ENCODE results near the gene CNTN4.

Gene CNTN4

DNA sequence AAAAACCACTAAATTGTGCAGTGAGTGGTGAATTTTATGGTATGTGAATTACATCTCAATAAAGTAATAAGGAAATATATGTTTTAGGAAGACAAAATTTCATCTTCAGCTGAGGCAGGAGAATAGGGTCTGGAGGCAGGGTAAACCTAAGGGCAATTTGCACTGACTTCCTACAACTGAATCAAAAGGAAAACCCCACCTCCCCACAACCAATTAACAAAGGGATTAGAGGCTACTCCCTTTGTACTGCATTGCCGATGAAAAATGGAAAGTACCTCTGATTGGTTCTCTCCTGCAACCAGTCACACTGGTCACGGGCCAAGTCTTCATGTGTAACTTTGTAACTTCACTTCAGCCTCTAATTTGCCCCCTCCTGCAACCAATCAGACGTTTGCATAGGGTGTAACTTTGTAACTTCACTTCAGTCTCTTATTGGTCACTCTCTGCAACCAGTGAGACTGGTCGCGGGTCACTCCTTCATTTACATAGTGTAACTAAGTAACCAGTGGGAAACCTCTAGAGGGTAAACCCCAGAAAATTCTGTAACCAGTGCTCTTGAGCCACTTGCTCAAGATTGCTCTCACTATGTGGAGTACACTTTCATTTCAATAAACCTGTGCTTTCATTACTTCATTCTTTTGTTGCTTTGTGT is 244.5 kb downstream of the CNTN4 start:
- H3K4me1 ChIP-seq (ENCODE audit: low read depth, poor library complexity, severe bottlenecking) = no peaks in the 10 kb centered on the region
- H3K4me3 ChIP-seq (IDR thresholded peaks at IDR 0.05; ENCODE audit: insufficient read depth, low read depth, low read length) = no peak overlapping the region
- no peaks in the 10 kb centered on the region for H3K36me3 ChIP-seq (ENCODE audit: insufficient read depth)
- TF ChIP-seq, protein P1, sequence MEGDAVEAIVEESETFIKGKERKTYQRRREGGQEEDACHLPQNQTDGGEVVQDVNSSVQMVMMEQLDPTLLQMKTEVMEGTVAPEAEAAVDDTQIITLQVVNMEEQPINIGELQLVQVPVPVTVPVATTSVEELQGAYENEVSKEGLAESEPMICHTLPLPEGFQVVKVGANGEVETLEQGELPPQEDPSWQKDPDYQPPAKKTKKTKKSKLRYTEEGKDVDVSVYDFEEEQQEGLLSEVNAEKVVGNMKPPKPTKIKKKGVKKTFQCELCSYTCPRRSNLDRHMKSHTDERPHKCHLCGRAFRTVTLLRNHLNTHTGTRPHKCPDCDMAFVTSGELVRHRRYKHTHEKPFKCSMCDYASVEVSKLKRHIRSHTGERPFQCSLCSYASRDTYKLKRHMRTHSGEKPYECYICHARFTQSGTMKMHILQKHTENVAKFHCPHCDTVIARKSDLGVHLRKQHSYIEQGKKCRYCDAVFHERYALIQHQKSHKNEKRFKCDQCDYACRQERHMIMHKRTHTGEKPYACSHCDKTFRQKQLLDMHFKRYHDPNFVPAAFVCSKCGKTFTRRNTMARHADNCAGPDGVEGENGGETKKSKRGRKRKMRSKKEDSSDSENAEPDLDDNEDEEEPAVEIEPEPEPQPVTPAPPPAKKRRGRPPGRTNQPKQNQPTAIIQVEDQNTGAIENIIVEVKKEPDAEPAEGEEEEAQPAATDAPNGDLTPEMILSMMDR (conservative IDR thresholded peaks at IDR 0.05; ENCODE audit: low read depth, low read length) = no peak
- no peak overlapping the region for H2AFZ ChIP-seq (ENCODE audit: low read depth)
- no peaks in the 10 kb centered on the region for H4K20me1 ChIP-seq (ENCODE audit: insufficient read depth)
- H3K27ac ChIP-seq = no peak overlapping the region
- H3K4me2 ChIP-seq = no peak overlapping the region
- no peak overlapping the region for H3K9ac ChIP-seq
- H3K27me3 ChIP-seq (ENCODE audit: insufficient read depth, low read depth) = no peaks in the 10 kb centered on the region
- no peaks in the 10 kb centered on the region for H3K79me2 ChIP-seq (ENCODE audit: insufficient read depth, low read depth)

GRCh38 chr3:2352134-2352762 is 253.6 kb downstream of the CNTN4 start:
- Histone ChIP-seq H2AFZ (ENCODE audit: low read depth) (no peak overlapping the region), H3K4me2 (no peak overlapping the region), H3K4me1 (ENCODE audit: low read depth, poor library complexity, severe bottlenecking) (no peaks in the 10 kb centered on the region), H3K9ac (no peak overlapping the region), H3K27ac (no peak overlapping the region), H3K4me3 (IDR thresholded peaks at IDR 0.05; ENCODE audit: insufficient read depth, low read depth, low read length) (no peak overlapping the region), H3K79me2 (ENCODE audit: insufficient read depth, low read depth) (no peaks in the 10 kb centered on the region), H3K36me3 (ENCODE audit: insufficient read depth) (no peaks in the 10 kb centered on the region), H3K27me3 (ENCODE audit: insufficient read depth, low read depth) (no peaks in the 10 kb centered on the region), H4K20me1 (ENCODE audit: insufficient read depth) (no peaks in the 10 kb centered on the region)
- TF ChIP-seq, protein P1 (conservative IDR thresholded peaks at IDR 0.05; ENCODE audit: low read depth, low read length) = no peak

- TF ChIP-seq, protein P1 (conservative IDR thresholded peaks at IDR 0.05; ENCODE audit: low read depth, low read length) = no peak
- Histone ChIP-seq H3K27me3 (ENCODE audit: insufficient read depth, low read depth) (no peaks in the 10 kb centered on the region), H2AFZ (ENCODE audit: low read depth) (no peak overlapping the region), H3K9ac (no peak overlapping the region), H3K4me1 (ENCODE audit: low read depth, poor library complexity, severe bottlenecking) (no peaks in the 10 kb centered on the region), H3K27ac (no peak overlapping the region), H3K4me3 (IDR thresholded peaks at IDR 0.05; ENCODE audit: insufficient read depth, low read depth, low read length) (no peak overlapping the region), H3K36me3 (ENCODE audit: insufficient read depth) (no peaks in the 10 kb centered on the region), H3K79me2 (ENCODE audit: insufficient read depth, low read depth) (no peaks in the 10 kb centered on the region), H3K4me2 (no peak overlapping the region), H4K20me1 (ENCODE audit: insufficient read depth) (no peaks in the 10 kb centered on the region)
Observed at GRCh38 chr3:2354702-2355101, 256.0 kb downstream of the CNTN4 start.

GRCh38 chr3:2356298-2356950 is 257.8 kb downstream of the CNTN4 start:
- no peaks in the 10 kb centered on the region for H3K27me3 ChIP-seq (ENCODE audit: insufficient read depth, low read depth)
- no peak overlapping the region for H2AFZ ChIP-seq (ENCODE audit: low read depth)
- H3K4me1 ChIP-seq (ENCODE audit: low read depth, poor library complexity, severe bottlenecking) = no peaks in the 10 kb centered on the region
- TF ChIP-seq, protein P1 (conservative IDR thresholded peaks at IDR 0.05; ENCODE audit: low read depth, low read length) = no peak
- H3K4me2 ChIP-seq = no peak overlapping the region
- H3K36me3 ChIP-seq (ENCODE audit: insufficient read depth) = no peaks in the 10 kb centered on the region
- no peak overlapping the region for H3K9ac ChIP-seq
- no peak overlapping the region for H3K4me3 ChIP-seq (IDR thresholded peaks at IDR 0.05; ENCODE audit: insufficient read depth, low read depth, low read length)
- H3K79me2 ChIP-seq (ENCODE audit: insufficient read depth, low read depth) = no peaks in the 10 kb centered on the region
- no peaks in the 10 kb centered on the region for H4K20me1 ChIP-seq (ENCODE audit: insufficient read depth)
- no peak overlapping the region for H3K27ac ChIP-seq

Data from KMS-11 (cell line).